Body of pancreas (tissue), 4 donors: Measurements from ENCODE around the gene MYO1E. TPM values are rescaled to one million over a fixed set of nuclear protein-coding genes. Genes with fewer than 3 reads are reported as not detected.
"Not testable (repeated sequence)": the region's sequence is repeated elsewhere in the genome, so short reads cannot be mapped to it uniquely, and the experiment has no call there.

Source experiments
- ATAC-seq: fragments of 150-250 bp; one replicate; pipeline ENCODE4 v1.9.1; 2016
- DNase-seq, 4 donors: peaks; one replicate each; pipeline ENCODE4 v3.0.0-alpha.2; 2019
- H3K27ac ChIP-seq, 4 donors: fragments of 200-600 bp; sonication (generic); 1 replicate in 3 of 4; 2 replicates in 1 of 4; pipeline versions ENCODE4 v1.5.1 to v1.6.1; 2016 to 2019; ENCODE audit warnings: mild to moderate bottlenecking in 1 of 4, mixed read lengths in 1 of 4, moderate library complexity in 1 of 4
- H3K27me3 ChIP-seq, 2 donors: fragments of 200-600 bp; sonication (generic); one replicate each; pipeline ENCODE4 v1.6.0; 2016; ENCODE audit warnings: mild to moderate bottlenecking in 1 of 2
- H3K36me3 ChIP-seq, 2 donors: fragments of 200-600 bp; sonication (generic); replicated peaks in 1 of 2; 2 replicates each; pipeline ENCODE4 v1.5.1; 2016; ENCODE audit warnings: low read depth in 2 of 2; ENCODE audit not compliant: insufficient read depth in 1 of 2
- H3K4me1 ChIP-seq: fragments of 200-600 bp; sonication (generic); one replicate; pipeline ENCODE4 v1.6.0; 2016
- H3K4me3 ChIP-seq, 2 donors: fragments of 200-600 bp; sonication (generic); 1 replicate in 1 of 2; 2 replicates in 1 of 2; pipeline ENCODE4 v1.5.1; 2016 to 2019
- H3K9me3 ChIP-seq, 3 donors: fragments of 200-600 bp; sonication (generic); 1 replicate in 2 of 3; 2 replicates in 1 of 3; pipeline ENCODE4 v1.5.1; 2016
- POLR2A ChIP-seq, 3 donors: fragments of 450-650 bp; IDR thresholded peaks; one replicate each; pipeline ENCODE4 v1.6.1; 2016; ENCODE audit warnings: antibody characterized with exemption in 3 of 3, mild to moderate bottlenecking in 2 of 3
- WGBS, 2 donors: methylation state at CpG; one replicate each; pipeline ENCODE4 v1.1.5; 2017; 5-methylcytosine and 5-hydroxymethylcytosine counted together
- intact Hi-C: fragments of 100-400 bp; cut with DNase I; formaldehyde crosslinking; loops from one replicate; pipeline ENCODE4 v1.15.1; 2023
- total RNA-seq, 2 donors: library from RNA; depleted of rRNA; stranded (reverse); fragments of >200 nt; gene quantifications; one replicate each; pipeline ENCODE4 v1.1.0, GENCODE V29; 2016
- TF ChIP-seq, protein P1 (sequence below), 7 experiments: fragments of 450-650 bp in 4 of 7; fragments of 200-600 bp in 3 of 7; sonication (generic) in 3 of 7; IDR thresholded peaks; one replicate each; pipeline ENCODE4 v1.5.1; 2016 to 2019; ENCODE audit warnings: antibody characterized with exemption in 7 of 7

The MYO1E gene
- total RNA-seq, 2 donors from 2014 or later, result 14.0 to 48.5 TPM

DNA sequence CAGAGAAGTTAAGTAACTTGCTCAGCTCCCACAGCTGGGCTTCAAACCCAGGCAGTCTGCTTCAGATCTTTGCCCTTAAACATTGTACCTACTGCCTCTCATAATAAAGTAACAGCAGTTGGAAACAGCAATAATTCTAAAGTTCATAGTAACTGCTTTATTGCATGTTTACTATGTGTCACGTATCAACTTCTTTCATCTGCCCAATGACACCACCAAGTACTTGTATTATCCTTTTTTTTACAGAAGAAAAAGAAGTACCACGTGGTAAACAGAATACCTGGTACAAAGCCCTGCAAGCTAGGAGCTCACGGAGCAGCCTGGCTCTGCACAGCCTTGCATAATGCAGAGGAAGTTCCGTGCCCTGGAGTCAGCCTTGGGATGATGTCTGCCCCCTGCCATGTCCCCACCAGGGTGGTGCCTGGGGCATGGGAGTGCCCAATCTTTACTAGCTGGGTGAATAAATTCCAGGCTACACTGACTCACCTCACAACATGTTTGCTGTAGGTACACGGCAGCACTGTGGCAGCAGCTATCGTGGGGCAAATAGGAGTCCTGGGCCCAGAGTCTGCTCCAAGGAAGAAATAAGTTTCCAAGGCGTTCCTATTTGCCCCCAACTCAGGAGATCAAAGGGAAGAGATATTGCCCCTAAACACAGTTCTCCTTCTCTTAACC, 88.8 kb downstream of the MYO1E start:
- Histone ChIP-seq H3K4me3 (no peak overlapping the region), H3K4me1 (peaks cover 8% of the 10 kb centered on the region), H3K27me3 (no peaks in the 10 kb centered on the region), H3K27ac (peak overlapping the region in 1 of 4 donors; percentile 23), H3K36me3 (no peaks in the 10 kb centered on the region), H3K9me3 (no peaks in the 10 kb centered on the region)
- ATAC-seq (no peak), DNase-seq (no peak)
- intact Hi-C loops, result no loop called here
- 75 to 89% methylated on average over 6 to 7 of the region's 7 CpGs for WGBS, 2 donors
- no peak for TF ChIP-seq POLR2A (IDR thresholded peaks at IDR 0.05)
- TF ChIP-seq, protein P1, sequence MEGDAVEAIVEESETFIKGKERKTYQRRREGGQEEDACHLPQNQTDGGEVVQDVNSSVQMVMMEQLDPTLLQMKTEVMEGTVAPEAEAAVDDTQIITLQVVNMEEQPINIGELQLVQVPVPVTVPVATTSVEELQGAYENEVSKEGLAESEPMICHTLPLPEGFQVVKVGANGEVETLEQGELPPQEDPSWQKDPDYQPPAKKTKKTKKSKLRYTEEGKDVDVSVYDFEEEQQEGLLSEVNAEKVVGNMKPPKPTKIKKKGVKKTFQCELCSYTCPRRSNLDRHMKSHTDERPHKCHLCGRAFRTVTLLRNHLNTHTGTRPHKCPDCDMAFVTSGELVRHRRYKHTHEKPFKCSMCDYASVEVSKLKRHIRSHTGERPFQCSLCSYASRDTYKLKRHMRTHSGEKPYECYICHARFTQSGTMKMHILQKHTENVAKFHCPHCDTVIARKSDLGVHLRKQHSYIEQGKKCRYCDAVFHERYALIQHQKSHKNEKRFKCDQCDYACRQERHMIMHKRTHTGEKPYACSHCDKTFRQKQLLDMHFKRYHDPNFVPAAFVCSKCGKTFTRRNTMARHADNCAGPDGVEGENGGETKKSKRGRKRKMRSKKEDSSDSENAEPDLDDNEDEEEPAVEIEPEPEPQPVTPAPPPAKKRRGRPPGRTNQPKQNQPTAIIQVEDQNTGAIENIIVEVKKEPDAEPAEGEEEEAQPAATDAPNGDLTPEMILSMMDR (IDR thresholded peaks at IDR 0.05), result no peak

GRCh38 chr15:59282515-59283337, 89.9 kb downstream of the MYO1E start:
- TF ChIP-seq POLR2A (IDR thresholded peaks at IDR 0.05), result no peak
- TF ChIP-seq, protein P1 (IDR thresholded peaks at IDR 0.05), result no peak
- Histone ChIP-seq H3K4me1 (peaks cover 10% of the 10 kb centered on the region), H3K9me3 (no peaks in the 10 kb centered on the region), H3K27ac (no peak overlapping the region), H3K27me3 (no peaks in the 10 kb centered on the region), H3K36me3 (no peaks in the 10 kb centered on the region), H3K4me3 (no peak overlapping the region)
- 89 to 95% methylated on average over 7 to 14 of the region's 14 CpGs for WGBS, 2 donors
- ATAC-seq (no peak), DNase-seq (no peak)
- intact Hi-C loops, result no loop called here

- intact Hi-C loops, result no loop called here
- no peak for ATAC-seq
- Histone ChIP-seq H3K27ac (no peak overlapping the region), H3K36me3 (no peaks in the 10 kb centered on the region), H3K27me3 (no peaks in the 10 kb centered on the region), H3K9me3 (no peaks in the 10 kb centered on the region), H3K4me1 (peaks cover 10% of the 10 kb centered on the region), H3K4me3 (no peak overlapping the region)
- WGBS, 2 donors, result 96% methylated on average over 5 of the region's 5 CpGs
- no peak for TF ChIP-seq POLR2A (IDR thresholded peaks at IDR 0.05)
- TF ChIP-seq, protein P1 (IDR thresholded peaks at IDR 0.05), result no peak
- no peak for DNase-seq
These were observed 91.0 kb downstream of the MYO1E start for GRCh38 chr15:59281699-59282098.

DNA sequence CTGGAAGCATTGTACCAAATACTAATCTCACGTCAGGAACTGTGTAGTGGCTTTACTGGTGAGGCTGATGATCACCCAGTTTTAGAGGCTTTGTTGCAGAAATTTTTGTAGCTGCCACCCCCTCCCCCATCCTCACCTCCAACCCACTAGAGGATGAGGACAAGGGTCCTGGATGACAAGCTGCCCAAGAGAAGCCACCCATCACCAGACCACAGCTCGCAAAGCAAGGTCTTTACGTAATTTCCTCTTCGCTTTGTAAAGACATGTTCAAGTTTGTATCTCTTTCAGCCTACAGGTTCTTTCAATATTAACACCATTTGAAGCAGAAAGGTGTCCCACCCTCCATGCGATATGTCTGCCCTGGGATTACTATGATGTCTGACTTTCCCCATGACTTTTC, 91.8 kb downstream of the MYO1E start:
- no peak overlapping the region for H3K27ac ChIP-seq
- H3K4me3 ChIP-seq, result no peak overlapping the region
- ATAC-seq, result no peak
- intact Hi-C loops, result no loop called here
- DNase-seq, result no peak
- 88 to 96% methylated on average over 5 of the region's 5 CpGs for WGBS, 2 donors
- peaks cover 12% of the 10 kb centered on the region for H3K4me1 ChIP-seq
- H3K9me3 ChIP-seq, result no peaks in the 10 kb centered on the region
- TF ChIP-seq, protein P1 (IDR thresholded peaks at IDR 0.05), result no peak
- TF ChIP-seq POLR2A (IDR thresholded peaks at IDR 0.05), result no peak
- H3K27me3 ChIP-seq, result no peaks in the 10 kb centered on the region
- H3K36me3 ChIP-seq, result no peaks in the 10 kb centered on the region

GRCh38 chr15:59280292-59280691, 92.4 kb downstream of the MYO1E start:
- 87 to 90% methylated on average over 6 of the region's 6 CpGs for WGBS, 2 donors
- DNase-seq, H3K9me3 ChIP-seq, H3K4me3 ChIP-seq, intact Hi-C loops, H3K36me3 ChIP-seq, H3K27me3 ChIP-seq, ATAC-seq, H3K27ac ChIP-seq: not testable (repeated sequence)
- H3K4me1 ChIP-seq, result peaks cover 17% of the 10 kb centered on the region
